H9 (cell line): ENCODE results near the gene TSPAN13. TPM values are rescaled to one million over a fixed set of nuclear protein-coding genes. Genes with fewer than 3 reads are reported as not detected.

Experiments
- DNase-seq: peaks from one replicate; pipeline ENCODE4 v3.0.0-alpha.2; 2017
- H2AFZ ChIP-seq: one replicate; pipeline ENCODE4 v1.6.1; 2013; ENCODE audit warnings: mild to moderate bottlenecking, low read length, control low read depth, moderate library complexity
- H2AK5ac ChIP-seq: 2 replicates; pipeline ENCODE4 v1.6.1; 2013; ENCODE audit warnings: low read length, control low read depth, mixed read lengths; ENCODE audit not compliant: insufficient read length
- H2BK120ac ChIP-seq: one replicate; pipeline ENCODE4 v1.6.1; 2013; ENCODE audit warnings: low read depth, mild to moderate bottlenecking, low read length, control low read depth, inconsistent platforms; ENCODE audit not compliant: poor library complexity, severe bottlenecking
- H2BK12ac ChIP-seq: 2 replicates; pipeline ENCODE4 v1.6.1; 2013; ENCODE audit warnings: low read length, control low read depth, mixed read lengths, low read depth; ENCODE audit not compliant: insufficient read length
- H2BK15ac ChIP-seq: 2 replicates; pipeline ENCODE4 v1.6.1; 2013; ENCODE audit warnings: low read depth, low read length, control low read depth
- H2BK20ac ChIP-seq: one replicate; pipeline ENCODE4 v1.6.1; 2013; ENCODE audit warnings: low read depth, mild to moderate bottlenecking, low read length, control low read depth, inconsistent platforms; ENCODE audit not compliant: poor library complexity, severe bottlenecking
- H2BK5ac ChIP-seq: 2 replicates; pipeline ENCODE4 v1.6.1; 2013; ENCODE audit warnings: low read length, control low read depth, mixed read lengths; ENCODE audit not compliant: insufficient read length
- H3K14ac ChIP-seq: 2 replicates; pipeline ENCODE4 v1.6.1; 2013; ENCODE audit warnings: low read length, control low read depth; ENCODE audit not compliant: insufficient read depth
- H3K18ac ChIP-seq: 2 replicates; pipeline ENCODE4 v1.6.1; 2013; ENCODE audit warnings: low read depth, mild to moderate bottlenecking, mixed read lengths, low read length, control low read depth; ENCODE audit not compliant: insufficient read length
- H3K23ac ChIP-seq: 2 replicates; pipeline ENCODE4 v1.6.1; 2013; ENCODE audit warnings: low read length, control low read depth, mixed read lengths, low read depth; ENCODE audit not compliant: insufficient read length
- H3K23me2 ChIP-seq: 2 replicates; pipeline ENCODE4 v1.6.1; 2013; ENCODE audit warnings: low read depth, mild to moderate bottlenecking, mixed read lengths, low read length, control low read depth; ENCODE audit not compliant: insufficient read length, poor library complexity, severe bottlenecking
- H3K27ac ChIP-seq: 2 replicates; pipeline ENCODE4 v1.5.1; 2013; ENCODE audit warnings: low read length, control low read depth, mixed read lengths, low read depth; ENCODE audit not compliant: insufficient read length
- H3K27me3 ChIP-seq: 2 replicates; pipeline ENCODE4 v1.6.1; 2013; ENCODE audit warnings: low read length, control low read depth, inconsistent platforms; ENCODE audit not compliant: insufficient read depth
- H3K4ac ChIP-seq: 2 replicates; pipeline ENCODE4 v1.6.1; 2013; ENCODE audit warnings: low read depth, mild to moderate bottlenecking, control low read depth, inconsistent platforms, low read length, moderate library complexity
- H3K4me1 ChIP-seq: 2 replicates; pipeline ENCODE4 v1.6.1; 2013; ENCODE audit warnings: low read length, control low read depth, inconsistent platforms; ENCODE audit not compliant: insufficient read depth
- H3K4me2 ChIP-seq: 2 replicates; pipeline ENCODE4 v1.6.1; 2013; ENCODE audit warnings: low read length, control low read depth, mixed read lengths; ENCODE audit not compliant: insufficient read length, insufficient read depth
- H3K56ac ChIP-seq: 2 replicates; pipeline ENCODE4 v1.6.1; 2013; ENCODE audit warnings: low read depth, mild to moderate bottlenecking, mixed read lengths, low read length, control low read depth; ENCODE audit not compliant: insufficient read length
- H3K79me1 ChIP-seq: 2 replicates; pipeline ENCODE4 v1.6.1; 2013; ENCODE audit warnings: low read depth, mild to moderate bottlenecking, moderate library complexity, low read length, control low read depth, inconsistent platforms; ENCODE audit not compliant: insufficient read depth, poor library complexity, severe bottlenecking
- H3K79me2 ChIP-seq: 2 replicates; pipeline ENCODE4 v1.6.1; 2013; ENCODE audit warnings: low read length, control low read depth, inconsistent platforms; ENCODE audit not compliant: insufficient read depth
- H3K9ac ChIP-seq: 2 replicates; pipeline ENCODE4 v1.6.1; 2013; ENCODE audit warnings: low read length, control low read depth, mixed read lengths; ENCODE audit not compliant: insufficient read length; ENCODE audit errors: extremely low read depth
- H3K9me3 ChIP-seq: one replicate; pipeline ENCODE4 v1.6.1; 2013; ENCODE audit warnings: low read depth, low read length, inconsistent platforms; ENCODE audit not compliant: control insufficient read depth
- H3T11ph ChIP-seq: one replicate; pipeline ENCODE4 v1.6.1; 2013; ENCODE audit warnings: mild to moderate bottlenecking, low read length, control low read depth, inconsistent platforms
- H4K20me1 ChIP-seq: one replicate; pipeline ENCODE4 v1.6.1; 2013; ENCODE audit not compliant: control insufficient read depth, insufficient read length, insufficient read depth
- H4K5ac ChIP-seq: 2 replicates; pipeline ENCODE4 v1.6.1; 2013; ENCODE audit warnings: low read depth, mild to moderate bottlenecking, mixed read lengths, low read length, control low read depth; ENCODE audit not compliant: insufficient read length
- H4K8ac ChIP-seq: replicated peaks from 2 replicates; pipeline ENCODE4 v1.6.1; 2013; ENCODE audit warnings: low read length, control low read depth, mixed read lengths, low read depth; ENCODE audit not compliant: insufficient read length
- H4K91ac ChIP-seq: 2 replicates; pipeline ENCODE4 v1.6.1; 2013; ENCODE audit warnings: low read depth, mild to moderate bottlenecking, moderate library complexity, mixed read lengths, low read length, control low read depth; ENCODE audit not compliant: insufficient read length
- H3K27ac Mint-ChIP-seq, 3 experiments: 2 replicates in 2 of 3; 3 replicates in 1 of 3; pipeline ENCODE4 v1.8.0; 2020 to 2021; ENCODE audit warnings: mixed read lengths in 3 of 3, mild to moderate bottlenecking in 1 of 3, moderate library complexity in 1 of 3
- H3K27me3 Mint-ChIP-seq: 2 replicates; pipeline ENCODE4 v1.8.0; 2021; ENCODE audit warnings: low read depth, mild to moderate bottlenecking, moderate library complexity, mixed read lengths
- H3K36me3 Mint-ChIP-seq, 3 experiments: 2 replicates in 2 of 3; 3 replicates in 1 of 3; pipeline ENCODE4 v1.8.0; 2020 to 2021; ENCODE audit warnings: low read depth in 3 of 3, mixed read lengths in 3 of 3; ENCODE audit not compliant: insufficient read depth in 1 of 3
- H3K4me1 Mint-ChIP-seq, 2 experiments: 2 replicates each; pipeline ENCODE4 v1.8.0; 2020; ENCODE audit warnings: mixed read lengths in 2 of 2
- H3K4me3 Mint-ChIP-seq, 2 experiments: 2 replicates in 1 of 2; 3 replicates in 1 of 2; pipeline ENCODE4 v1.8.0; 2020 to 2021; ENCODE audit warnings: mild to moderate bottlenecking in 2 of 2, mixed read lengths in 2 of 2, moderate library complexity in 1 of 2
- H3K9me3 Mint-ChIP-seq, 2 experiments: 2 replicates in 1 of 2; 3 replicates in 1 of 2; pipeline ENCODE4 v1.8.0; 2020; ENCODE audit warnings: mild to moderate bottlenecking in 2 of 2, mixed read lengths in 2 of 2, moderate library complexity in 1 of 2
- CTCF ChIP-seq: fragments of 200-600 bp; sonication (generic); conservative IDR thresholded peaks from 3 replicates; pipeline ENCODE4 v1.8.0; 2021; ENCODE audit warnings: antibody characterized with exemption, mild to moderate bottlenecking
- WGBS: extraction: QIAGEN DNeasy Blood & Tissue Kit; methylation state at CpG from one replicate; pipeline ENCODE4 v1.1.7; 2013; ENCODE audit warnings: missing lambda C conversion rate, low lambda C conversion rate, mixed read lengths; ENCODE audit not compliant: insufficient read length; ENCODE audit errors: extremely low coverage; 5-methylcytosine and 5-hydroxymethylcytosine counted together
- total RNA-seq: library from RNA; stranded (reverse); gene quantifications from 2 replicates; pipeline ENCODE4 v1.2.1, GENCODE V29; 2021

The TSPAN13 gene
- total RNA-seq, 1 experiment from 2014 or later, result 18.7 TPM

GRCh38 chr7:16801579-16801978, 48.0 kb downstream of the TSPAN13 start:
- Histone ChIP-seq H2BK120ac (no peak overlapping the region), H2BK5ac (no peak overlapping the region), H3K14ac (no peak overlapping the region), H3K18ac (no peak overlapping the region), H4K5ac (no peak overlapping the region), H4K8ac (no peak overlapping the region), H4K91ac (no peak overlapping the region), H3K56ac (no peak overlapping the region), H3K4ac (no peak overlapping the region), H2BK12ac (no peak overlapping the region), H3K4me1 (no peaks in the 10 kb centered on the region), H3K79me1 (no peaks in the 10 kb centered on the region), H3K27ac (no peak overlapping the region), H3K23me2 (no peaks in the 10 kb centered on the region), H2AFZ (no peak overlapping the region), H2AK5ac (no peak overlapping the region), H3K9ac (no peak overlapping the region), H3K9me3 (no peaks in the 10 kb centered on the region), H3K4me2 (no peak overlapping the region), H2BK15ac (no peak overlapping the region), H3T11ph (no peak overlapping the region), H3K79me2 (no peaks in the 10 kb centered on the region), H3K27me3 (no peaks in the 10 kb centered on the region), H2BK20ac (no peak overlapping the region), H4K20me1 (no peaks in the 10 kb centered on the region), H3K23ac (no peak overlapping the region)
- Mint-ChIP-seq H3K27me3 (no peaks in the 10 kb centered on the region), H3K36me3 (no peaks in the 10 kb centered on the region), H3K4me3 (no peak overlapping the region), H3K4me1 (peaks cover 3 to 8% of the 10 kb centered on the region in 2 experiments; a peak in 3 of 4 replicates), H3K27ac (no peak overlapping the region), H3K9me3 (no peaks in the 10 kb centered on the region)
- DNase-seq, result no peak
- no CpG with 5 or more reads among the region's 4 CpGs for WGBS
- no peak for TF ChIP-seq CTCF
